ENCODE measurements around the gene CCNL2. TPM values are rescaled to one million over a fixed set of nuclear protein-coding genes. Genes with fewer than 3 reads are reported as not detected.

CCNL2 gene
- total RNA-seq, 1 experiment from 2014 or later, result 173 TPM

- no peaks in the 10 kb centered on the region for H3K79me2 ChIP-seq (ENCODE audit: insufficient read depth, low read length)
- H3K23ac ChIP-seq (ENCODE audit: insufficient read length, low read depth, low read length), result no peak overlapping the region
- no peak overlapping the region for H3K4me2 ChIP-seq (ENCODE audit: insufficient read depth, insufficient read length, low read length)
- no peak for TF ChIP-seq CTCF (conservative IDR thresholded peaks at IDR 0.05)
- Mint-ChIP-seq H3K9me3 (peaks cover 0 to under 1% of the 10 kb centered on the region in 2 experiments; a peak in 2 of 5 replicates), H3K27me3 (ENCODE audit: low read depth) (no peaks in the 10 kb centered on the region), H3K4me1 (peaks cover 29 to 49% of the 10 kb centered on the region in 2 experiments), H3K36me3 (ENCODE audit: insufficient read depth in 1 of 3, low read depth in 3 of 3) (peaks cover 0 to under 1% (median 0%) of the 10 kb centered on the region in 3 experiments; a peak in 3 of 7 replicates), H3K4me3 (no peak overlapping the region), H3K27ac (no peak overlapping the region)
- peaks cover 3% of the 10 kb centered on the region for H3K23me2 ChIP-seq (ENCODE audit: insufficient read length, low read depth, low read length, poor library complexity, severe bottlenecking)
- no peak overlapping the region for H2BK15ac ChIP-seq (ENCODE audit: low read depth, low read length)
- no peak overlapping the region for H4K91ac ChIP-seq (ENCODE audit: insufficient read length, low read depth, low read length)
- H2BK120ac ChIP-seq (ENCODE audit: low read depth, low read length, poor library complexity, severe bottlenecking), result no peak overlapping the region
- DNase-seq, result no peak
- no peaks in the 10 kb centered on the region for H3K79me1 ChIP-seq (ENCODE audit: insufficient read depth, low read depth, low read length, poor library complexity, severe bottlenecking)
- H3K14ac ChIP-seq (ENCODE audit: insufficient read depth, low read length), result no peak overlapping the region
- H3K9me3 ChIP-seq (ENCODE audit: control insufficient read depth, low read depth, low read length), result no peaks in the 10 kb centered on the region
- no peak overlapping the region for H4K5ac ChIP-seq (ENCODE audit: insufficient read length, low read depth, low read length)
- no peak overlapping the region for H3K56ac ChIP-seq (ENCODE audit: insufficient read length, low read depth, low read length)
- H2BK12ac ChIP-seq (ENCODE audit: insufficient read length, low read depth, low read length), result no peak overlapping the region
- H3K4ac ChIP-seq (ENCODE audit: low read depth, low read length), result no peak overlapping the region
- no peak overlapping the region for H2AFZ ChIP-seq (ENCODE audit: low read length)
- H2BK5ac ChIP-seq (ENCODE audit: insufficient read length, low read length), result no peak overlapping the region
- H2BK20ac ChIP-seq (ENCODE audit: low read depth, low read length, poor library complexity, severe bottlenecking), result no peak overlapping the region
- WGBS (ENCODE audit: extremely low coverage, insufficient read length, low lambda C conversion rate), result no CpG with 5 or more reads among the region's 7 CpGs
- no peak overlapping the region for H3T11ph ChIP-seq (ENCODE audit: low read length)
- no peak overlapping the region for H3K27ac ChIP-seq (ENCODE audit: insufficient read length, low read depth, low read length)
- no peak overlapping the region for H3K18ac ChIP-seq (ENCODE audit: insufficient read length, low read depth, low read length)
- no peaks in the 10 kb centered on the region for H3K27me3 ChIP-seq (ENCODE audit: insufficient read depth, low read length)
- no peaks in the 10 kb centered on the region for H4K20me1 ChIP-seq (ENCODE audit: control insufficient read depth, insufficient read depth, insufficient read length)
- H3K9ac ChIP-seq (ENCODE audit: extremely low read depth, insufficient read length, low read length), result no peak overlapping the region
- peaks cover 5% of the 10 kb centered on the region; the same call in 1 of the 2 replicates for H3K4me1 ChIP-seq (ENCODE audit: insufficient read depth, low read length)
- no peak overlapping the region for H4K8ac ChIP-seq (replicated peaks; ENCODE audit: insufficient read length, low read depth, low read length)
- no peak overlapping the region for H2AK5ac ChIP-seq (ENCODE audit: insufficient read length, low read length)
Measured at GRCh38 chr1:1423245-1423597, 24.1 kb upstream of the CCNL2 start.
